22Rv1 (cell line): ENCODE measurements around the gene XRCC4.

Experiments
- ZFX ChIP-seq: fragments of 450-650 bp; IDR thresholded peaks from 2 replicates; pipeline ENCODE4 v1.6.1; 2017; ENCODE audit warnings: antibody characterized with exemption, borderline replicate concordance
- TF ChIP-seq, protein P1 (sequence below): fragments of 450-650 bp; IDR thresholded peaks from 2 replicates; pipeline ENCODE4 v1.5.1; 2017; ENCODE audit warnings: mild to moderate bottlenecking

DNA sequence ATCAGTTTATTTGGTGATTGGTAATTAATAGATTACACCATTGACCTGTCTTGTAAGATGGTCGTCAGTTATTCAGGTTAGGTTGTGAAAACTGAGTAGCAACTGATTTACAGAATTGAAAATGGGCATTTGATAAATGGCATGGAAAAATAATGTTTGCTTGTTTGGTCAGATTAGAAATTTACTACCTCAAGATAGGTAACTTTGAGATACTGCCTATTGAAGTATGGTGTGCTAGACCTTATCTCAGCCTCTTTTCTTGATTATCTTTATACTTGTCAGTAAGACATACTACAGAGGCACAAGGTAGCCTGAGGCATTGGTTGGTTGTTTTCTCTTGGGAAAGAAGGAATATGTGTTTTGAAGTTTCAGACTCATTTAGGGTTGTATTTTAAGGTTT is 174.5 kb downstream of the XRCC4 start:
- TF ChIP-seq, protein P1, sequence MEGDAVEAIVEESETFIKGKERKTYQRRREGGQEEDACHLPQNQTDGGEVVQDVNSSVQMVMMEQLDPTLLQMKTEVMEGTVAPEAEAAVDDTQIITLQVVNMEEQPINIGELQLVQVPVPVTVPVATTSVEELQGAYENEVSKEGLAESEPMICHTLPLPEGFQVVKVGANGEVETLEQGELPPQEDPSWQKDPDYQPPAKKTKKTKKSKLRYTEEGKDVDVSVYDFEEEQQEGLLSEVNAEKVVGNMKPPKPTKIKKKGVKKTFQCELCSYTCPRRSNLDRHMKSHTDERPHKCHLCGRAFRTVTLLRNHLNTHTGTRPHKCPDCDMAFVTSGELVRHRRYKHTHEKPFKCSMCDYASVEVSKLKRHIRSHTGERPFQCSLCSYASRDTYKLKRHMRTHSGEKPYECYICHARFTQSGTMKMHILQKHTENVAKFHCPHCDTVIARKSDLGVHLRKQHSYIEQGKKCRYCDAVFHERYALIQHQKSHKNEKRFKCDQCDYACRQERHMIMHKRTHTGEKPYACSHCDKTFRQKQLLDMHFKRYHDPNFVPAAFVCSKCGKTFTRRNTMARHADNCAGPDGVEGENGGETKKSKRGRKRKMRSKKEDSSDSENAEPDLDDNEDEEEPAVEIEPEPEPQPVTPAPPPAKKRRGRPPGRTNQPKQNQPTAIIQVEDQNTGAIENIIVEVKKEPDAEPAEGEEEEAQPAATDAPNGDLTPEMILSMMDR = no peak
- TF ChIP-seq ZFX = no peak
